SK-N-SH (cell line): ENCODE measurements around the gene PTS. TPM values are rescaled to one million over a fixed set of nuclear protein-coding genes. Genes with fewer than 3 reads are reported as not detected.

Experiments
- CTCF ChIA-PET: fragments of 300-600, 350-600 bp; formaldehyde crosslinking; extraction: SDS; loops from one replicate; lab custom pipeline; 2021; lab: Yijun Ruan, JAX
- POLR2A ChIA-PET: fragments of 350-600 bp; sonication (Branson Sonifier 250); formaldehyde crosslinking; extraction: SDS; loops from one replicate; lab custom pipeline; 2020; ENCODE audit warnings: antibody characterized with exemption, inconsistent platforms; lab: Yijun Ruan, JAX
- DNase-seq: peaks from one replicate; pipeline ENCODE4 v3.0.0; 2012
- H2AFZ ChIP-seq: fragments of 200-600 bp; sonication (generic); 2 replicates; pipeline ENCODE4 v1.8.1; 2016; ENCODE audit warnings: antibody characterized with exemption, mild to moderate bottlenecking, low read depth
- H3F3A ChIP-seq: fragments of 200-600 bp; sonication (generic); replicated peaks from 2 replicates; pipeline ENCODE3; 2016; ENCODE audit warnings: antibody characterized with exemption, mild to moderate bottlenecking; ENCODE audit not compliant: insufficient read depth
- H3K27ac ChIP-seq, 2 experiments: fragments of 200-500 bp in 1 of 2; fragments of 200-600 bp in 1 of 2; sonication (Bioruptor generic) in 1 of 2; sonication (generic), shearing (Covaris generic) in 1 of 2; 2 replicates each; pipeline versions ENCODE4 v1.5.1 to v1.6.1; 2014 to 2016; ENCODE audit warnings: low read depth in 2 of 2, inconsistent platforms in 1 of 2, low read length in 1 of 2, mild to moderate bottlenecking in 1 of 2, mixed read lengths in 1 of 2
- H3K27me3 ChIP-seq: fragments of 200-600 bp; sonication (generic), shearing (Covaris generic); 2 replicates; pipeline ENCODE4 v1.6.1; 2016; ENCODE audit warnings: mixed run types; ENCODE audit not compliant: insufficient read depth
- H3K36me3 ChIP-seq, 2 experiments: fragments of 200-500 bp in 1 of 2; fragments of 200-600 bp in 1 of 2; sonication (Bioruptor generic) in 1 of 2; sonication (generic) in 1 of 2; replicated peaks in 1 of 2; 2 replicates each; pipeline versions ENCODE3 to v1.5.1; 2014 to 2016; ENCODE audit warnings: low read length in 1 of 2, mild to moderate bottlenecking in 1 of 2; ENCODE audit not compliant: insufficient read depth in 2 of 2, control insufficient read depth in 1 of 2
- H3K4me1 ChIP-seq, 2 experiments: fragments of 200-500 bp in 1 of 2; fragments of 200-600 bp in 1 of 2; sonication (Bioruptor generic) in 1 of 2; sonication (generic), shearing (Covaris generic) in 1 of 2; 2 replicates each; pipeline versions ENCODE4 v1.5.1 to v1.6.1; 2014 to 2016; ENCODE audit warnings: low read depth in 1 of 2, low read length in 1 of 2, mixed run types in 1 of 2; ENCODE audit not compliant: insufficient read depth in 2 of 2, control insufficient read depth in 1 of 2
- H3K4me2 ChIP-seq: fragments of 200-600 bp; sonication (generic), shearing (Covaris generic); 2 replicates; pipeline ENCODE4 v1.6.1; 2017; ENCODE audit warnings: mixed run types
- H3K4me3 ChIP-seq, 2 experiments: fragments of 200-500 bp in 1 of 2; fragments of 200-600 bp in 1 of 2; sonication (Bioruptor generic) in 1 of 2; sonication (generic), shearing (Covaris generic) in 1 of 2; 2 replicates each; pipeline versions ENCODE4 v1.5.1 to v1.8.1; 2014 to 2016; ENCODE audit warnings: low read depth in 2 of 2, inconsistent platforms in 1 of 2, low read length in 1 of 2, mild to moderate bottlenecking in 1 of 2, mixed read lengths in 1 of 2, moderate library complexity in 1 of 2
- H3K79me2 ChIP-seq: fragments of 200-600 bp; sonication (generic); 2 replicates; pipeline ENCODE4 v1.8.1; 2017; ENCODE audit warnings: mild to moderate bottlenecking; ENCODE audit not compliant: insufficient read depth
- H3K9ac ChIP-seq: fragments of 200-600 bp; sonication (generic); 2 replicates; pipeline ENCODE4 v1.6.1; 2017; ENCODE audit warnings: mixed run types
- H3K9me2 ChIP-seq: fragments of 200-600 bp; sonication (generic); 2 replicates; pipeline ENCODE4 v1.6.1; 2017; ENCODE audit warnings: mixed run types
- H3K9me3 ChIP-seq: fragments of 200-600 bp; sonication (generic); 2 replicates; pipeline ENCODE4 v1.6.1; 2017; ENCODE audit warnings: mixed run types, mild to moderate bottlenecking, moderate library complexity
- H4K20me1 ChIP-seq: fragments of 200-600 bp; sonication (generic); 2 replicates; pipeline ENCODE4 v1.6.1; 2017; ENCODE audit warnings: mild to moderate bottlenecking, mixed run types; ENCODE audit not compliant: insufficient read depth
- EZH2phosphoT487 ChIP-seq: fragments of 200-600 bp; sonication (generic); IDR thresholded peaks from 2 replicates; pipeline ENCODE4 v1.6.1; 2017; ENCODE audit warnings: low read depth, mixed run types, mild to moderate bottlenecking, antibody characterized with exemption, moderate library complexity, borderline replicate concordance
- FOXJ3 ChIP-seq: sonication (generic); formaldehyde crosslinking; IDR thresholded peaks from 2 replicates; pipeline ENCODE4 v1.5.1; 2020; ENCODE audit warnings: mild to moderate bottlenecking, missing genetic modification reagents
- GABPA ChIP-seq: IDR thresholded peaks from 2 replicates; pipeline ENCODE4 v1.4.0; 2012; ENCODE audit warnings: low read depth, mild to moderate bottlenecking
- MEF2A ChIP-seq: IDR thresholded peaks from 2 replicates; pipeline ENCODE4 v1.4.0; 2012; ENCODE audit warnings: low read depth, borderline replicate concordance
- MXI1 ChIP-seq: IDR thresholded peaks from 2 replicates; pipeline ENCODE4 v1.6.1; 2012; ENCODE audit warnings: mild to moderate bottlenecking, low read depth, low read length, improper control_type of control experiment
- NRF1 ChIP-seq: IDR thresholded peaks from 2 replicates; pipeline ENCODE4 v1.6.1; 2012; ENCODE audit warnings: low read depth, mild to moderate bottlenecking, low read length
- RFX5 ChIP-seq: IDR thresholded peaks from 2 replicates; pipeline ENCODE4 v1.6.1; 2012; ENCODE audit warnings: mild to moderate bottlenecking, improper control_type of control experiment, low read length
- RXRA ChIP-seq: IDR thresholded peaks from 2 replicates; pipeline ENCODE4 v1.4.0; 2012; ENCODE audit warnings: low read depth, mild to moderate bottlenecking, borderline replicate concordance
- SIN3A ChIP-seq: IDR thresholded peaks from 2 replicates; pipeline ENCODE4 v1.6.1; 2012; ENCODE audit warnings: low read depth, mild to moderate bottlenecking, low read length, moderate library complexity, borderline replicate concordance
- TAF1 ChIP-seq: IDR thresholded peaks from 2 replicates; pipeline ENCODE4 v1.6.1; 2012; ENCODE audit warnings: low read depth, mild to moderate bottlenecking, low read length, moderate library complexity, borderline replicate concordance
- WGBS: methylation state at CpG from one replicate; pipeline ENCODE4 v1.1.6; 2017; ENCODE audit warnings: low lambda C conversion rate; 5-methylcytosine and 5-hydroxymethylcytosine counted together
- polyA plus RNA-seq, 3 experiments: library from polyadenylated mRNA; depleted of rRNA; stranded (reverse); fragments of >200 nt; gene quantifications; 2 replicates each; pipeline ENCODE4 v1.2.3, GENCODE V29; 2012
- TF ChIP-seq, protein P1 (sequence below): fragments of 200-600 bp; sonication (generic); IDR thresholded peaks from 2 replicates; pipeline ENCODE4 v1.6.1; 2017; ENCODE audit warnings: antibody characterized with exemption, mild to moderate bottlenecking, moderate library complexity
- TF ChIP-seq, protein P2 (sequence below): IDR thresholded peaks from 2 replicates; pipeline ENCODE4 v1.4.0; 2012; ENCODE audit warnings: low read depth, borderline replicate concordance
- TF ChIP-seq, protein P3 (sequence below): IDR thresholded peaks from 2 replicates; pipeline ENCODE4 v1.6.1; 2012; ENCODE audit warnings: mild to moderate bottlenecking, low read depth, low read length, moderate library complexity
- TF ChIP-seq, protein P4 (sequence below): IDR thresholded peaks from 2 replicates; pipeline ENCODE4 v1.4.0; 2012; ENCODE audit warnings: low read depth, borderline replicate concordance

The PTS gene
- polyA plus RNA-seq, 1 of the 3 experiments (the other 2 are of a cell fraction), result 54.0 TPM

DNA sequence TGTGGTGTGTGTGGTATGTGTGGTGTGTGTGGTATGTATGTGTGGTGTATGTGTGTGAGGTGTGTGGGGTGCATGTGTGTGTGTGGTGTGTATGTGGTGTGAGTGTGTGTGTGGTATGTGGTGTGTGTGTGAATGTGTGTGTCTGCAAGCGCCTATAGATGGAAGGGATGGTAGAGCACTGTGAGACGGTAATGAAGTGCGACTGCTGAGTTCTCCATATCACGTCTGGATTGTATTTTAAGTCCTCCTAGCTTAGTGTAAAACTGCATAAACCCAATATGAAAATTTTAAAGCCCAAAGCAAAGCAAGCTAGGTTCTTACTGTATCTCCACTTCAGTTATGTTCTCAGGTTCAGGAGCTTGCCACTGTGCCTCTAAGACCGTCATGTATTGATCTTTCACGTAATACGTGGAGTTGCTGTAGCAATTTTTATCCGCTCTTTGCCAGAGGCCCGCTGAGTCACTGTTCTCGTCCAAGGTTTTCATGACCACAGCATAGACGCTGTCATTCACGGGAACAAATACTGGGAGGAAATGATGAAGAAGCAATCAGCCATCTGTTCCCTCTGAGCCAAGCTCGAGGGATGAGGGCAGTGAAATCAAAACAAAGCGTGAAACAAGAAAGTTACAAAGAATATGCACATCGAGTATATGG is 29.0 kb downstream of the PTS start:
- Histone ChIP-seq H3K4me1 (no peaks in the 10 kb centered on the region), H3K36me3 (no peaks in the 10 kb centered on the region), H4K20me1 (no peaks in the 10 kb centered on the region), H3K9me3 (no peaks in the 10 kb centered on the region), H2AFZ (no peak overlapping the region), H3K27me3 (no peaks in the 10 kb centered on the region), H3K27ac (no peak overlapping the region), H3F3A (no peaks in the 10 kb centered on the region), H3K79me2 (no peaks in the 10 kb centered on the region), H3K9me2 (no peaks in the 10 kb centered on the region), H3K4me2 (no peak overlapping the region), H3K4me3 (no peak overlapping the region), H3K9ac (no peak overlapping the region)
- no peak for DNase-seq
- POLR2A ChIA-PET, result no interaction called here
- TF ChIP-seq, protein P1, sequence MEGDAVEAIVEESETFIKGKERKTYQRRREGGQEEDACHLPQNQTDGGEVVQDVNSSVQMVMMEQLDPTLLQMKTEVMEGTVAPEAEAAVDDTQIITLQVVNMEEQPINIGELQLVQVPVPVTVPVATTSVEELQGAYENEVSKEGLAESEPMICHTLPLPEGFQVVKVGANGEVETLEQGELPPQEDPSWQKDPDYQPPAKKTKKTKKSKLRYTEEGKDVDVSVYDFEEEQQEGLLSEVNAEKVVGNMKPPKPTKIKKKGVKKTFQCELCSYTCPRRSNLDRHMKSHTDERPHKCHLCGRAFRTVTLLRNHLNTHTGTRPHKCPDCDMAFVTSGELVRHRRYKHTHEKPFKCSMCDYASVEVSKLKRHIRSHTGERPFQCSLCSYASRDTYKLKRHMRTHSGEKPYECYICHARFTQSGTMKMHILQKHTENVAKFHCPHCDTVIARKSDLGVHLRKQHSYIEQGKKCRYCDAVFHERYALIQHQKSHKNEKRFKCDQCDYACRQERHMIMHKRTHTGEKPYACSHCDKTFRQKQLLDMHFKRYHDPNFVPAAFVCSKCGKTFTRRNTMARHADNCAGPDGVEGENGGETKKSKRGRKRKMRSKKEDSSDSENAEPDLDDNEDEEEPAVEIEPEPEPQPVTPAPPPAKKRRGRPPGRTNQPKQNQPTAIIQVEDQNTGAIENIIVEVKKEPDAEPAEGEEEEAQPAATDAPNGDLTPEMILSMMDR, result no peak
- TF ChIP-seq NRF1 (no peak), TAF1 (no peak), RFX5 (no peak), RXRA (no peak), SIN3A (no peak)
- CTCF ChIA-PET, result interaction anchor here (0.8 to 1.5 kb wide), 2 partner anchors 25 to 36 kb away, joined by 3 to 6 read pairs; no protein-coding TSS in a partner anchor
- WGBS, result 73% methylated on average over 15 of the region's 15 CpGs

DNA sequence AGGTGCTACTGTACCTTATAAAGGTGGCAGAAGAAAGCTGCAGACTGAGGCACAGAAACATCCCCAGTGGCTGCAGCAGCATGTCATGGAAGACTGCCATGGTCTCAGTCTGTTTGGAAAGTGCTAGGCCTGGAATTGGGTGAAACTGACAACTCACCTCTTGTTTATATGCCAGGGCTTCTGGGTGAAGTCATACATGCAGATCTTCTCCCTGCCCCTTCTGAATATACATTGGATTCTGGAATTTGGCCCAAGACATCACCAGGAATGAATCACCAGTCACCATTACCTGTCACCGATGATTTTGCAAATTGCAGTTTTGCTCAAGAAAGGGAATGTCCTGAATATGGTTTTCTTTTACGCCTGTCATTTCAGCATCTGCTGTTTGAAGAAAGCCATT is 34.3 kb downstream of the PTS start, which contains the start of gene PLET1:
Gene PLET1, minus strand, starts transcription at position 371 of the 400 bp plus-strand sequence. Its CDS starts 271 bp downstream, at position 100.
- CTCF ChIA-PET, result interaction anchor here (1.6 to 29.6 kb wide), 2 partner anchors 20 to 39 kb away, joined by 4 to 620 read pairs; partner anchors contain the start of gene PTS
- Histone ChIP-seq H3K9me2 (no peaks in the 10 kb centered on the region), H3K36me3 (no peaks in the 10 kb centered on the region), H4K20me1 (no peaks in the 10 kb centered on the region), H3K27me3 (no peaks in the 10 kb centered on the region), H3K4me1 (peaks cover 0 to 10% of the 10 kb centered on the region in 2 experiments; a peak in 2 of 4 replicates), H3K27ac (no peak within 1 kb of the TSS)
- no peak for DNase-seq
- POLR2A ChIA-PET, result no interaction called here
- 91% methylated on average over 2 of the region's 2 CpGs for WGBS
- TF ChIP-seq TAF1, result no peak
- TF ChIP-seq, protein P2, sequence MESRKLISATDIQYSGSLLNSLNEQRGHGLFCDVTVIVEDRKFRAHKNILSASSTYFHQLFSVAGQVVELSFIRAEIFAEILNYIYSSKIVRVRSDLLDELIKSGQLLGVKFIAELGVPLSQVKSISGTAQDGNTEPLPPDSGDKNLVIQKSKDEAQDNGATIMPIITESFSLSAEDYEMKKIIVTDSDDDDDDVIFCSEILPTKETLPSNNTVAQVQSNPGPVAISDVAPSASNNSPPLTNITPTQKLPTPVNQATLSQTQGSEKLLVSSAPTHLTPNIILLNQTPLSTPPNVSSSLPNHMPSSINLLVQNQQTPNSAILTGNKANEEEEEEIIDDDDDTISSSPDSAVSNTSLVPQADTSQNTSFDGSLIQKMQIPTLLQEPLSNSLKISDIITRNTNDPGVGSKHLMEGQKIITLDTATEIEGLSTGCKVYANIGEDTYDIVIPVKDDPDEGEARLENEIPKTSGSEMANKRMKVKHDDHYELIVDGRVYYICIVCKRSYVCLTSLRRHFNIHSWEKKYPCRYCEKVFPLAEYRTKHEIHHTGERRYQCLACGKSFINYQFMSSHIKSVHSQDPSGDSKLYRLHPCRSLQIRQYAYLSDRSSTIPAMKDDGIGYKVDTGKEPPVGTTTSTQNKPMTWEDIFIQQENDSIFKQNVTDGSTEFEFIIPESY, result no peak
- TF ChIP-seq MXI1, result no peak
- no peak for TF ChIP-seq MEF2A
- TF ChIP-seq, protein P3, sequence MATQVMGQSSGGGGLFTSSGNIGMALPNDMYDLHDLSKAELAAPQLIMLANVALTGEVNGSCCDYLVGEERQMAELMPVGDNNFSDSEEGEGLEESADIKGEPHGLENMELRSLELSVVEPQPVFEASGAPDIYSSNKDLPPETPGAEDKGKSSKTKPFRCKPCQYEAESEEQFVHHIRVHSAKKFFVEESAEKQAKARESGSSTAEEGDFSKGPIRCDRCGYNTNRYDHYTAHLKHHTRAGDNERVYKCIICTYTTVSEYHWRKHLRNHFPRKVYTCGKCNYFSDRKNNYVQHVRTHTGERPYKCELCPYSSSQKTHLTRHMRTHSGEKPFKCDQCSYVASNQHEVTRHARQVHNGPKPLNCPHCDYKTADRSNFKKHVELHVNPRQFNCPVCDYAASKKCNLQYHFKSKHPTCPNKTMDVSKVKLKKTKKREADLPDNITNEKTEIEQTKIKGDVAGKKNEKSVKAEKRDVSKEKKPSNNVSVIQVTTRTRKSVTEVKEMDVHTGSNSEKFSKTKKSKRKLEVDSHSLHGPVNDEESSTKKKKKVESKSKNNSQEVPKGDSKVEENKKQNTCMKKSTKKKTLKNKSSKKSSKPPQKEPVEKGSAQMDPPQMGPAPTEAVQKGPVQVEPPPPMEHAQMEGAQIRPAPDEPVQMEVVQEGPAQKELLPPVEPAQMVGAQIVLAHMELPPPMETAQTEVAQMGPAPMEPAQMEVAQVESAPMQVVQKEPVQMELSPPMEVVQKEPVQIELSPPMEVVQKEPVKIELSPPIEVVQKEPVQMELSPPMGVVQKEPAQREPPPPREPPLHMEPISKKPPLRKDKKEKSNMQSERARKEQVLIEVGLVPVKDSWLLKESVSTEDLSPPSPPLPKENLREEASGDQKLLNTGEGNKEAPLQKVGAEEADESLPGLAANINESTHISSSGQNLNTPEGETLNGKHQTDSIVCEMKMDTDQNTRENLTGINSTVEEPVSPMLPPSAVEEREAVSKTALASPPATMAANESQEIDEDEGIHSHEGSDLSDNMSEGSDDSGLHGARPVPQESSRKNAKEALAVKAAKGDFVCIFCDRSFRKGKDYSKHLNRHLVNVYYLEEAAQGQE, result no peak
- TF ChIP-seq RFX5, result no peak
- no peak for TF ChIP-seq FOXJ3
- TF ChIP-seq, protein P4, sequence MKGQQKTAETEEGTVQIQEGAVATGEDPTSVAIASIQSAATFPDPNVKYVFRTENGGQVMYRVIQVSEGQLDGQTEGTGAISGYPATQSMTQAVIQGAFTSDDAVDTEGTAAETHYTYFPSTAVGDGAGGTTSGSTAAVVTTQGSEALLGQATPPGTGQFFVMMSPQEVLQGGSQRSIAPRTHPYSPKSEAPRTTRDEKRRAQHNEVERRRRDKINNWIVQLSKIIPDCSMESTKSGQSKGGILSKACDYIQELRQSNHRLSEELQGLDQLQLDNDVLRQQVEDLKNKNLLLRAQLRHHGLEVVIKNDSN, result no peak
- no peak for TF ChIP-seq SIN3A
- no peak for TF ChIP-seq GABPA
- TF ChIP-seq EZH2phosphoT487, result no peak
- TF ChIP-seq, all 33 proteins: peak for 0
- Histone ChIP-seq H3K9me3 (no peaks in the 10 kb centered on the region), H3K9ac (no peak within 1 kb of the TSS), H3F3A (no peaks in the 10 kb centered on the region), H3K4me3 (no peak within 1 kb of the TSS; a peak in 1 of 4 replicates), H2AFZ (no peak within 1 kb of the TSS), H3K4me2 (no peak within 1 kb of the TSS), H3K79me2 (no peaks in the 10 kb centered on the region)
